LNCAP (cell line): ENCODE results near the gene DNAH2.

Experiments used
- TF ChIP-seq, protein P1 (sequence below): fragments of 450-650 bp; IDR thresholded peaks from 2 replicates; pipeline ENCODE4 v1.5.1; 2017; ENCODE audit warnings: mild to moderate bottlenecking

Gene DNAH2

DNA sequence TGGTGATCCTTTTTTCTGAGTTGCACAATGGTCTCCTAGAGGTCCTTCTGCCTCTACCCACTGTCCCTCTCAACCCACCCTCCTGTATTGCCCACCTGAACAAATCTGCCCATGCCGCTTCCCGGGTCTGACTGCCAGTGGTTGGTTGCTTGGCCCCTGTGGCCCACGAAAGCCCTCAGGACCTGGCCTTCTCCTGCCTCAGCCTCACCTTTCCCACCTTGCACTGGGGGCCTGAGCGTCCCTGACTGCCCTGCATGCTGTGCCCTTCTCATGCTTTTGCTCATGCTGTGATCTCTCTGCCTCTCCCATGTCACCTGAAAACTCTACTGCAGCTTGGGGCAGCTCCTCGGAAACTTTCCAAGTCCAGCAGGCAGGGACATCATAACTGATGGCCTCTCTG, 102.7 kb downstream of the DNAH2 start:
- TF ChIP-seq, protein P1, sequence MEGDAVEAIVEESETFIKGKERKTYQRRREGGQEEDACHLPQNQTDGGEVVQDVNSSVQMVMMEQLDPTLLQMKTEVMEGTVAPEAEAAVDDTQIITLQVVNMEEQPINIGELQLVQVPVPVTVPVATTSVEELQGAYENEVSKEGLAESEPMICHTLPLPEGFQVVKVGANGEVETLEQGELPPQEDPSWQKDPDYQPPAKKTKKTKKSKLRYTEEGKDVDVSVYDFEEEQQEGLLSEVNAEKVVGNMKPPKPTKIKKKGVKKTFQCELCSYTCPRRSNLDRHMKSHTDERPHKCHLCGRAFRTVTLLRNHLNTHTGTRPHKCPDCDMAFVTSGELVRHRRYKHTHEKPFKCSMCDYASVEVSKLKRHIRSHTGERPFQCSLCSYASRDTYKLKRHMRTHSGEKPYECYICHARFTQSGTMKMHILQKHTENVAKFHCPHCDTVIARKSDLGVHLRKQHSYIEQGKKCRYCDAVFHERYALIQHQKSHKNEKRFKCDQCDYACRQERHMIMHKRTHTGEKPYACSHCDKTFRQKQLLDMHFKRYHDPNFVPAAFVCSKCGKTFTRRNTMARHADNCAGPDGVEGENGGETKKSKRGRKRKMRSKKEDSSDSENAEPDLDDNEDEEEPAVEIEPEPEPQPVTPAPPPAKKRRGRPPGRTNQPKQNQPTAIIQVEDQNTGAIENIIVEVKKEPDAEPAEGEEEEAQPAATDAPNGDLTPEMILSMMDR, result no peak

DNA sequence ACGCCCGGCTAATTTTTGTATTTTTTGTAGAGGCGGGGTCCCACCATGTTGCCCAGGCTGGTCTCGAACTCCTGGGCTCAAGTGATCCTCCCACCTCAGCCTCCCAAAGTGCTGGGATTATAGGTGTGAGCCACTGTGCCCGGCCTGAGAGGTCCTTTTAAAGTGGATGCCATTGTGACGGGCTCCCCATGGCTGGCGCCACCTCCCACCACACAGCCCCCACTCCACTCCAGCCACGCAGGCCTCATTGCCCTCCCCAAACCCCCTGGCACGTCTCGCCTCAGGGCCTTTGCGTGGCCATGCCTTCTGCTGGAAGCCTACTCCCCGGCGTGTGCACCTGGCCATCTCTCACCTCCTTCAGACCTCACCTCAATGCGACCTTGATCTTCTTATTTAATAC, 104.6 kb downstream of the DNAH2 start:
- TF ChIP-seq, protein P1, result no peak

DNA sequence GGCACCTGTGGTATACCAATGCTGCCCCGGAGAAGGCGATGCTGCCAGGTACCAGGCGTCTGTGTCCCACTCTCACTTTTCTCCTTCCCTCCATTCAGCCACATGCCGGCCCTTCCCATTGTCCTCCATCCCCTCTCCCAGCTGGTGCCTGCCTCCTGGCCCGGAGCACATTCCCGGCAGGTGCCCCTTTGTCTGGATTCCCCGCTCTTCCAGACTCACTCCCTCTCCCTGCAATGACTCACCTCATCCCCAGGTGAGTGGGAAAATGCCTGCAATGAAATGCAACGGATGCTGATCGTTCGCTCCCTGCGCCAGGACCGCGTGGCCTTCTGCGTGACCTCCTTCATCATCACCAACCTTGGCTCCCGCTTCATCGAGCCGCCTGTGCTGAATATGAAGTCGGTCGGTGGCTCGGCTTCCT, 106.0 kb downstream of the DNAH2 start:
- TF ChIP-seq, protein P1, result no peak

DNA sequence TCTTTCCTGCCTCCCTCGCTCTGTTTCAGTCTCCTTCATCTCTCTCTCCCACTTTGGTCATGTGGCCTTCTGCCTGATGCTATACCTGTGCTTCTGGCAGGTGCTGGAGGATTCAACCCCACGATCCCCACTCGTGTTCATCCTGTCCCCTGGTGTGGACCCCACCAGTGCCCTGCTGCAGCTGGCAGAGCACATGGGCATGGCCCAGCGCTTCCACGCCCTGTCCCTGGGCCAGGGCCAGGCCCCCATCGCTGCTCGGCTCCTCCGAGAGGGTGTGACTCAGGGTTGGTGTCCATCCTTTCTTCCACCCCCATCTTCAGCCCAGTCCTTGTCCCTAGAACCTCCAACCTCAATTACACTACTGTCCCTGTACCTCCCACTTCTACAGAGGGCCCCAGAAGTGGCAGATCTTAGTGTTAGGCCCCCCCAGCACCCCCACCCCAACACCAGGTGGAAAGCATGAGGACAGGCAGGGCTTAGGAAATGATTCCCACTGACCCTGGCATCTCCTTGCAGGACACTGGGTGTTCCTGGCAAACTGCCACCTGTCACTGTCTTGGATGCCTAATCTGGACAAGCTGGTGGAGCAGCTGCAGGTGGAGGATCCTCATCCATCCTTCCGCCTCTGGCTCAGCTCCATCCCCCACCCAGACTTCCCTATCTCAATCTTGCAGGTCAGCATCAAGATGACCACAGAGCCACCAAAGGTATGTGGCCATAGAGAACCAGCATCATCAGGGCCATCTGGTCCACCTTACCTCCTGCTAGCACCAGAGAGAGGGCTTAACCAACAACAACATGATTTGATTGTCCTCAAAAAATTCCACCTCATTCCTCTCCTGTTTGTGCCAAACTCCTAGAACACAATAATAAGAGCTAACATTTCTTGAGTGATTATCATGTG, 106.7 kb downstream of the DNAH2 start:
- TF ChIP-seq, protein P1, result no peak

DNA sequence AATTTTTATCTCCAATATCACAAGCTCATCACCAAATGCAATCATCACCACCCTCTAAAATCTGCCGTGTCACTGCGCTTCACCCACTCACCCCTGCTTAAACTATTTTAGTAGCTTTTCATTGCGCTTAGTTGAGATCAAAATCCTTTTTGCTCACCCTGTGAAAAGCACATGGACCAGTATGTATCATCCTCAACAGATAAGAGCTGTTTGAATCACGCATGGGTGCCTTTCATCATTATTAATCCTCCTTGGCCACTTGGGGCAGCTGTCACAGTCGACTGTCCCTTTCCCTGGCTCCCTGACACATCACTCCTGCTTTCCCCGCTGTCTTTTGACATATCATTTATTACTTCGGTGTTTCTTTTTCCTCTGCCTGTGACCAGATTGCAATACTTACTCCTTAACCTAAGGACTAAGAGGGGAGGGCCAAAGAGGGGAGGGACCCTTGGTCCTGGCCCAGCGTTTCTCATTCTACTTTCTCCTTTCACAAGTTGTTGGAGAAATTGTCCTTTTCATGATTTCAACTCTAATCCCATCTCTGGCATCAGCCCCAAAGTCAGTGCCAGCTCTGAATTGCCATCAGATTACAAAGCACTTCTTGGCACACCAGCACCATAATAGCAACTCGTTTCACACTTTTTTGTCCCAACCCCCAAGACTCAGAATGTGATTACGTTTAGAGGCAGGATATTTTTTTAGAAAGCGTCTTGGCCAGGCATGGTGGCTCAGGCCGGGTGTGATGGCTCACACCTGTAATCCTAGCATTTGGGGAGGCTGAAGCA, 107.9 kb downstream of the DNAH2 start:
- TF ChIP-seq, protein P1, result peak; percentile 25; the same call in 1 of the 2 replicates

DNA sequence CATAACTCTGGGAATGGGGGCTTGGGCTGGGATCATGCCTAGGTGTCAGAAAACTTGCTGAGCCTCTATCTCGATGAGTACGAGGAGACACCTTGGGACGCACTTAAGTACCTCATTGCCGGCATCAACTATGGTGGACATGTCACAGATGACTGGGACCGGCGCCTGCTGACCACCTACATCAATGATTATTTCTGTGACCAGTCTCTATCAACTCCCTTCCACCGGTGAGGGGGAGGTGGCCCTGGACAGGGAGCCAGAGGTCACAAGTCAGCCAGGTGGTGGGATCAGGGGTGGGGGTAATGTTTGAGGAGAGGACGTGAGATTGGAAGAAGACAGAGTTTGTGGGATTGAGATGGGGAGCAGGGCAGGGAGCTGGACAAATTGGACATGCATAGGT, 113.1 kb downstream of the DNAH2 start:
- TF ChIP-seq, protein P1, result no peak

DNA sequence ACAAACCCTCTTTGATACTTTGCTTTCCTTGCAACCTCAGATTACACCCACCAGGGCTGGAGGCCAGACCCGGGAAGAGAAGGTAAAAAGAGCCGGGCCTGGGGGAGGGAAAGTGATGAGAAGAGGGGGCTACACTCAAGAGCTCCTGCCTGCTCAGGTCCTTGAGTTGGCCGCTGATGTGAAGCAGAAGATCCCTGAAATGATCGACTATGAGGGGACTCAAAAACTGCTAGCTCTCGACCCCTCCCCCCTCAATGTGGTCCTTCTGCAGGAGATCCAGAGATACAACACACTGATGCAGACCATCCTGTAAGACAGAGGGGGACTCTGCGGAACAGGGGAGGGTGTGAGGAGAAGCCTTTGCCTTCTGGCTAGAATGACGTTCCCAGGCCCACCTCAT, 113.7 kb downstream of the DNAH2 start:
- TF ChIP-seq, protein P1, result no peak
